ENCODE measurements around the gene CD300LF. TPM values are rescaled to one million over a fixed set of nuclear protein-coding genes. Genes with fewer than 3 reads are reported as not detected.
A peak's percentile ranks its signal among the peaks of the same experiment; 100 is the strongest.

The CD300LF gene
- total RNA-seq, 1 experiment from 2014 or later, result not detected

DNA sequence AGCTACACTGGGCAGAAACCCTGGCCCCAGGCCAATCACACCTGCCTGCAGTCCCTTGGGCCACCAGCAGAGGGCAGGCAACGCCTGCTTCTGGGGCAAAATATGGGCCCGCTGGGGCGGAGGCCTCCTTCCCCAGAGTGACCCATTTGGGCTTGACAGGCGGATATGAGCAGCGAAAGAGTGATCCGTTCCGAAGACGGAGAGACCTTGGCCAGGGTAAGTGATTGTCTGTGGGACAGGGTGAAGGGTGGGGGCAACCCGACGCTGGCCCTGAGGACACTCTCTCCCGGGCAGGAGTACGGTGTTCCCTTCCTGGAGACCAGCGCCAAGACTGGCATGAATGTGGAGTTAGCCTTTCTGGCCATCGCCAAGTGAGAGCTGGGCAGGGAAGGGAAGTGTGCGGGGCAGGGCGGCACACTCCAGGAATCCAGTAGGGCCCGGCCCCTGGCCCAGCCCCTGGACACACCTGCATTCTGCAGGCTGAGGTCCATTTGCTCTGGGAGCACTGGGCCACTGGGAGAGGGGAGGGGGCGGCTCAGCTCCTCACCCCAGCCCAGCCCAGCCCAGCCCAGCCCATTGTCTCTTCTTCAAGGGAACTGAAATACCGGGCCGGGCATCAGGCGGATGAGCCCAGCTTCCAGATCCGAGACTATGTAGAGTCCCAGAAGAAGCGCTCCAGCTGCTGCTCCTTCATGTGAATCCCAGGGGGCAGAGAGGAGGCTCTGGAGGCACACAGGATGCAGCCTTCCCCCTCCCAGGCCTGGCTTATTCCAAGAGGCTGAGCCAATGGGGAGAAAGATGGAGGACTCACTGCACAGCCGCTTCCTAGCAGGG lies 32.2 kb upstream of the CD300LF start:
- Histone ChIP-seq H3K4me2 (ENCODE audit: low read length) (peak overlapping the region; percentile 59), H3K79me2 (ENCODE audit: insufficient read depth, low read length) (peaks cover 14% of the 10 kb centered on the region), H3K27ac (ENCODE audit: low read depth, low read length) (peak overlapping the region; percentile 24; the same call in 1 of the 2 replicates), H3K27me3 (ENCODE audit: insufficient read depth, low read length) (no peaks in the 10 kb centered on the region), H3K9me2 (ENCODE audit: insufficient read depth) (no peaks in the 10 kb centered on the region), H3K9ac (ENCODE audit: low read length) (peak overlapping the region; percentile 16; the same call in 1 of the 2 replicates), H3K4me1 (ENCODE audit: control insufficient read depth in 1 of 2, insufficient read depth in 2 of 2, low read length in 2 of 2) (peaks cover 17 to 29% of the 10 kb centered on the region in 2 experiments), H3K4me3 (replicated peaks in 1 of 2; ENCODE audit: low read depth in 1 of 2, low read length in 2 of 2) (peak overlapping the region; percentile 18 to 31; a peak in 3 of 4 replicates), H4K20me1 (ENCODE audit: insufficient read depth) (no peaks in the 10 kb centered on the region), H2AFZ (ENCODE audit: low read depth, low read length, poor library complexity, severe bottlenecking) (peak overlapping the region; percentile 13), H3K36me3 (ENCODE audit: control insufficient read depth in 1 of 2, insufficient read depth in 2 of 2, low read length in 2 of 2) (no peaks in the 10 kb centered on the region), H3K9me3 (ENCODE audit: control insufficient read depth in 1 of 2, insufficient read depth in 1 of 2, low read depth in 1 of 2, low read length in 2 of 2) (no peaks in the 10 kb centered on the region)
- POLR2A ChIA-PET, result interaction anchor here (0.6 to 1.1 kb wide), 6 partner anchors 9 to 545 kb away, joined by 3 to 4 read pairs (median 3); partner anchors contain the start of gene SLC25A19
- intact Hi-C loops (cut with micrococcal nuclease), result loop anchor here (1.0 to 2.0 kb wide), 3 partner anchors 25 to 120 kb away; no protein-coding TSS in a partner anchor
- RAD21 ChIA-PET (ENCODE audit: low non-redundant PET in 1 of 2, low total read pairs in 2 of 2, uncharacterized antibody in 2 of 2, unreplicated experiment in 2 of 2), result interaction anchor here (0.6 to 1.6 kb wide), 9 partner anchors 13 to 98 kb away, joined by 3 to 8 read pairs (median 3); a partner anchor contains a TSS
- no TSS peak for BruUV-seq (replicated peaks)
- peak; percentile 64 for DNase-seq (ENCODE audit: low read depth, low spot score)
- peak; percentile 49 for ATAC-seq
- CTCF ChIA-PET, result interaction anchor here (0.5 to 4.5 kb wide), 24 partner anchors 8 to 377 kb away, joined by 3 to 55 read pairs (median 6); partner anchors contain the start of genes FDXR, GRIN2C, NAT9 and RAB37
- TF ChIP-seq ZFX (IDR thresholded peaks at IDR 0.05), result peak; percentile 34; the same call in 1 of the 2 replicates
- TF ChIP-seq ELF1 (IDR thresholded peaks at IDR 0.05; ENCODE audit: borderline replicate concordance, low read depth), result no peak
- peak; percentile 100 for TF ChIP-seq RAD21 (IDR thresholded peaks at IDR 0.05; ENCODE audit: low read depth)
- TF ChIP-seq SIN3A (IDR thresholded peaks at IDR 0.05; ENCODE audit: low read depth), result no peak
- peak; percentile 75 for TF ChIP-seq YY1 (IDR thresholded peaks at IDR 0.05; ENCODE audit: extremely low read depth, insufficient replicate concordance, low read depth, low read length)
- TF ChIP-seq SP1 (IDR thresholded peaks at IDR 0.05; ENCODE audit: low read depth), result no peak
- peak; percentile 81 for TF ChIP-seq POLR2AphosphoS5 (IDR thresholded peaks at IDR 0.05; ENCODE audit: low read depth, low read length)
- TF ChIP-seq, protein P1, sequence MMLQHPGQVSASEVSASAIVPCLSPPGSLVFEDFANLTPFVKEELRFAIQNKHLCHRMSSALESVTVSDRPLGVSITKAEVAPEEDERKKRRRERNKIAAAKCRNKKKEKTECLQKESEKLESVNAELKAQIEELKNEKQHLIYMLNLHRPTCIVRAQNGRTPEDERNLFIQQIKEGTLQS (IDR thresholded peaks at IDR 0.05), result no peak
- no peak for TF ChIP-seq JUND (IDR thresholded peaks at IDR 0.05)
- TF ChIP-seq, protein P2, sequence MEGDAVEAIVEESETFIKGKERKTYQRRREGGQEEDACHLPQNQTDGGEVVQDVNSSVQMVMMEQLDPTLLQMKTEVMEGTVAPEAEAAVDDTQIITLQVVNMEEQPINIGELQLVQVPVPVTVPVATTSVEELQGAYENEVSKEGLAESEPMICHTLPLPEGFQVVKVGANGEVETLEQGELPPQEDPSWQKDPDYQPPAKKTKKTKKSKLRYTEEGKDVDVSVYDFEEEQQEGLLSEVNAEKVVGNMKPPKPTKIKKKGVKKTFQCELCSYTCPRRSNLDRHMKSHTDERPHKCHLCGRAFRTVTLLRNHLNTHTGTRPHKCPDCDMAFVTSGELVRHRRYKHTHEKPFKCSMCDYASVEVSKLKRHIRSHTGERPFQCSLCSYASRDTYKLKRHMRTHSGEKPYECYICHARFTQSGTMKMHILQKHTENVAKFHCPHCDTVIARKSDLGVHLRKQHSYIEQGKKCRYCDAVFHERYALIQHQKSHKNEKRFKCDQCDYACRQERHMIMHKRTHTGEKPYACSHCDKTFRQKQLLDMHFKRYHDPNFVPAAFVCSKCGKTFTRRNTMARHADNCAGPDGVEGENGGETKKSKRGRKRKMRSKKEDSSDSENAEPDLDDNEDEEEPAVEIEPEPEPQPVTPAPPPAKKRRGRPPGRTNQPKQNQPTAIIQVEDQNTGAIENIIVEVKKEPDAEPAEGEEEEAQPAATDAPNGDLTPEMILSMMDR (IDR thresholded peaks at IDR 0.05 in 2 of 3, conservative IDR thresholded peaks at IDR 0.05 in 1 of 3; ENCODE audit: borderline replicate concordance in 1 of 3, insufficient read depth in 1 of 3, low read depth in 2 of 3, low read length in 2 of 3), result peak; percentile 99 to 100 (median 100)
